ENCODE results near the gene TBC1D22B.

DNA sequence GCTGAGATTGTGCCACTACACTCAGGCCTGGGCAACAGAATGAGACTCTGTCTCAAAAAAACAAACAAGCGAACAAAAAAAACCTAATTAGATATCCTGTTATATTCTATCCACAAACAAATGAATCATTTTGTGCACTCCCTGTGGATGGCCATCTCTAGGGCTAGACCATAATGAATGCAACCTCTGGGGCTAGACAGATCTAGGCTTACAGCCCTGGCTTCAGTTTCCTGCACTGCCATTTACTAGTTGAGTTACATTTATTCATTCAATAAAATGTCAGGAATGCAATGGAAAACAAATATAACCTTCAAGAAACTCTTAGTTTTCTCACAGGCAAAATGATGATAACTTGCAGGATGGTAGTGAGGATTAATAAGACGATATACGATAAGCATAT, 89.6 kb downstream of the TBC1D22B start:
- TF ChIP-seq, protein P1, sequence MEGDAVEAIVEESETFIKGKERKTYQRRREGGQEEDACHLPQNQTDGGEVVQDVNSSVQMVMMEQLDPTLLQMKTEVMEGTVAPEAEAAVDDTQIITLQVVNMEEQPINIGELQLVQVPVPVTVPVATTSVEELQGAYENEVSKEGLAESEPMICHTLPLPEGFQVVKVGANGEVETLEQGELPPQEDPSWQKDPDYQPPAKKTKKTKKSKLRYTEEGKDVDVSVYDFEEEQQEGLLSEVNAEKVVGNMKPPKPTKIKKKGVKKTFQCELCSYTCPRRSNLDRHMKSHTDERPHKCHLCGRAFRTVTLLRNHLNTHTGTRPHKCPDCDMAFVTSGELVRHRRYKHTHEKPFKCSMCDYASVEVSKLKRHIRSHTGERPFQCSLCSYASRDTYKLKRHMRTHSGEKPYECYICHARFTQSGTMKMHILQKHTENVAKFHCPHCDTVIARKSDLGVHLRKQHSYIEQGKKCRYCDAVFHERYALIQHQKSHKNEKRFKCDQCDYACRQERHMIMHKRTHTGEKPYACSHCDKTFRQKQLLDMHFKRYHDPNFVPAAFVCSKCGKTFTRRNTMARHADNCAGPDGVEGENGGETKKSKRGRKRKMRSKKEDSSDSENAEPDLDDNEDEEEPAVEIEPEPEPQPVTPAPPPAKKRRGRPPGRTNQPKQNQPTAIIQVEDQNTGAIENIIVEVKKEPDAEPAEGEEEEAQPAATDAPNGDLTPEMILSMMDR (IDR thresholded peaks at IDR 0.05), result no peak
- TF ChIP-seq POLR2AphosphoS5 (IDR thresholded peaks at IDR 0.05) (no peak), EP300 (IDR thresholded peaks at IDR 0.05) (no peak)
